IPS-NIHi7 (cell line): ENCODE results near the gene CNTN4.

Experiments
- DNase-seq: peaks from one replicate; pipeline ENCODE4 v3.0.0; 2012; ENCODE audit warnings: mixed read lengths; ENCODE audit errors: extremely low spot score

Gene CNTN4

DNA sequence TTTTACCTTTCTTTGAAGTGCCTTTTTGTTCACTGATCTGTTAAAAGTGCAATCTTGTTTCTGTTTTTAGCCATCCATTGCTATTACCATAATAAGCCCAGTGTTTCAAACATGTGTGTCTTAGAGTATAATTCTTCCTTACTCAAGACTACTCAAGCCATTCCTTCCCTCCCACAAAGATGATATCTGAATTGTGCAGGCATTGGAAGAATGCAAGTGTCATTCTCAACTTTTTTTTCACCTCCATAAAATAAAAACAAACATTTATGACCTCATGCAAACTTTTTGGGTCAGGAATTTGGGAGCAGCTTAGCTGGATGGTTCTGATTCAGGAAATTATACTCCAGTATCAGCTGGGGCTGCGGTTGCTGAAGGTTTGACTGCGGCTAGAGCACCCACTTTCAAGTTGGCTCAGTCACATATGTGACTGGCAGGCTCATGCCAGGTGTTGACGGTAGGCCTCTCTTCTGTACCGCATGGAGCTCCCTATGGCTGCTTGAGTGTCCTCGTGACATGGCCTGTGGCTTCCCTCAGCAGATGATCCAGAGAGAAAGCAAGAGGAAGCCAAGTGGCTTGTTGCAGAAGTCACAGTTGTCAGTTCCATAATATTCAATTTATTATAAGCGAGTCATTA lies 490.8 kb downstream of the CNTN4 start:
- no peak for DNase-seq

DNA sequence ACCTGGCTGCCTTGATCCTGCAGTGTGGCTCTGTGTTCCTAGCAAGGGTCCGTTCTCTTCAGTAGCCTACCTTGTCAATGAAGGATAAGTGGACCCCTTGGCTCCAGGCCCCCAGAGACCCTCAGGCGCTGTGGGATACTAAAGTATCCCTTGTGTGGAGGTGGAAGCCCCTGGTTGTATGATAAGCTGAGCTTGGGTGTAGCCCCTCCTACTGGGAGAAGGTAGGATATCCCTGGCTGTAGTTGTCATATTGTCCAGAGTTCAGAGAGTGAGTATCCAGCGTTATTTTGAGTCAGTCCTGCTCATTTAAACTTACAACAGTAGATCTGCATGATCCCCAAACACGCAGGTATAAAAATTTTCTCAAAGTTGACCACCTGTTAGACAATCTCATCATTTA lies 496.8 kb downstream of the CNTN4 start:
- peak; percentile 14 for DNase-seq

DNA sequence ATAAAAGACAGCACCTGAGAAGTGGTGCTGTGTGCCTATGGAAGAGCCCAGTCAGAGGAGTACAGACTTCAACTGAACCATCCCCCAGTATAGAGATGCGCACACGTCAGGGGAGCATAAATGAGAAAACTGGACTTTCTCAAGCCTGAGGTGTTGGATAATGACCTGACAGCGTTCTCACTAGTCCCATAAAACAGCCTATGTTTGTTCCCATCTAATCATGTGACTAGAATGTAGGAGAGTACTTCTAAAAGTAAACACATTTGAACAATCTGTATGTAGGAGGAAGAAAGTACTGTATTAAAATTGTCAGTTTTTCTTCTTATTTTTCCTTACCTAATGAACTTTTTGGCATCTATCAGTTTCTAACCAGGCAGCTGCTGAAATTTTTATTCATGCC lies 498.9 kb downstream of the CNTN4 start:
- DNase-seq, result no peak

DNA sequence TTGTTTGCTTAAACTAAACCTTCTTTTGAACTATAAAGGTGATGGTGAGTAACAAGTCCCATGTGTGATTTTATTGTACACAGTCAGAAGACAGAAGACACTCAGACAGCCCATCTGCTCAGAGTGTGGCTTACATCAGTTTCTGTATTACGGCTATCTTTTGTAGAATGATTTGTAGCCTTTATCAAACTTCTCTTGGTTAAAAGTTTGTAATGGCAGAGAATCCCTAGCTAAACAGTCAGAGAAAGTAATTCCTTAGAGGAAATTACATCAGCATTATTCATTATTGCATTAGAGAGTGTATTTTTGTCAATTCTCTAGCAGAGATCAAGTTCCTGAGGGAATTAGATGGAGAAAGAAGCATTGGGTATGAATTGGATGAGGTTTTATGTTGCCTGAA lies 500.8 kb downstream of the CNTN4 start:
- DNase-seq, result no peak

DNA sequence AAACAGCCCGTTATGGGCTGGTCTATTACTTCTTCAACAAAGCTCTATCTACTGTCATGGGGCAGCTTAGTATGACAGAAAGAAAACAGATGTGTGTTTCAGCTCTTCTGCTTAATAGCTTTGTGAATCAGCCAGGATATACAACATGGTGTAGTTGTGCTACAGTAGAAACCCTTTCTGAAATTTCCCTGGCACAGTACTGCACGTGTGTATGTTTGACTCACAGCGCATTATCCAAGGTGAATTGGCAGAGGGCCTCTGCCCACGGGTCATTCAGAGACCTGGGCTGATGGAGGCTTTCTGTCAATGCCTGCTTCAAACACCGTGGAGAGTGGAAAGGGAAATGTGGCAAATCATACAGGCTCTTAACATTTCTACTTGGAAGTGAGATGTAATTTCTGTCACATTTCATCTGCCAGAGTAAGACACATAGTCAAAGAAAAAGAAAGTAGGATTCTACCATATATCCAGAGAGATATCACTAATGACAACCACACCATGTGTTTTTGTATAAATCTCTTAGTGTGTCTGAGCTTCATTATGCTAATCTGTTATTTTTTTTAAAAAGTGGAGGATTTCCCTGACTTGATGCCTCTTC lies 505.1 kb downstream of the CNTN4 start:
- DNase-seq, result no peak

DNA sequence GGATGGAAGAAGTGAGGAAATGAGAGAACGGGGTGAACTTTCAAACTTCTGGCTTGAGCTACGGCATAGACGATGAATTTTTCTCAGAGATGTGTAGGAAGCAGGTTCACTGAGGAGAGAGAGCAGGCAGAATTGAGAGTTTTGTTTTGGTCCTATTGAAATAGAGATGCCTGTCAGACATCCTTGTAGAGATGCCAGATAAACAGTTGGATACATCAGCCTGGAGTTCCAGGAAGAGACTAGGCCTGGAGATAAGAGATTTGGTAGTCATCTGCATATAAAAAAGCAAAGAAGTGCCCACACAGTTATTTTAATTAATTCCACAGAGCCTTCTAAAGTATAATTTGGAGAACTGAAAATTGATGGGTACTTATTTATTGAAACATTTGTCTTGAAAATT lies 515.9 kb downstream of the CNTN4 start:
- no peak for DNase-seq

DNA sequence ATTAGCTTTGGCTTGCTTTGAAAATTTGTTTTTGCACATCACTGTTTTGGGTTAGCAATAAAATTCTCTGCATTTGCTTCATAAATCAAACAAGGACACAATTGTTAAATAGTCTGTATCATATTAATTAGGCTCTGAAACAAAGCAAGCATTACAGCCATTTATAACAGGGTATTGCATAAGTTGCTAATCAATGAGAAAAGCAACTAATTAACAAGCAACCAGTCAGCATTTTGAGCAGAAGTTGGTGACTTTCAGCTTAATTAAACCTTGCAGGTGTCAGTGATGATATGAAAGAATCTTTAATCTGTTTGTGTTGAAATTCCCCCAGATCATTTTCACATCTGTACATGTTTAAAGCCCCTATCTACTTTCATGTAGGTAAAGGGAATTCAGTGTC lies 516.4 kb downstream of the CNTN4 start:
- DNase-seq, result no peak

DNA sequence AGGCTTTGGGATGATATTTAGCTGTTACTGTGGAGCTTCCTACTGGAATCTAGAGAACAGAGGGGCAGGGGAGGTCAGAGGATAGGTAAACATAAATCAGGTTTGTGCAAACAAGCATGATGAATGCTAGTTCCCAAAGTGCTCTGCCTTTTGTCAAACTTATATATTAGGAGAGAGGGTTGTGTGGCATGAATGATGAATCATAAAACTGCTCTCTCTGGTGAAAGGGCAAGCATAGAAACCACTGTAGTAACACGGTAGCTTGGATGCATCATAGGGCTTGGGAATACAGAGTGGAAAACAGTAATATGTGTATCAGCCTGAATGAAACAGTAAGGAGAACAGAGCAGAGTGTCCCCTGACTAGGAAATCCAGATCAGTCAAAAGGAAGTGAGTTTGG lies 524.8 kb downstream of the CNTN4 start:
- DNase-seq, result no peak

DNA sequence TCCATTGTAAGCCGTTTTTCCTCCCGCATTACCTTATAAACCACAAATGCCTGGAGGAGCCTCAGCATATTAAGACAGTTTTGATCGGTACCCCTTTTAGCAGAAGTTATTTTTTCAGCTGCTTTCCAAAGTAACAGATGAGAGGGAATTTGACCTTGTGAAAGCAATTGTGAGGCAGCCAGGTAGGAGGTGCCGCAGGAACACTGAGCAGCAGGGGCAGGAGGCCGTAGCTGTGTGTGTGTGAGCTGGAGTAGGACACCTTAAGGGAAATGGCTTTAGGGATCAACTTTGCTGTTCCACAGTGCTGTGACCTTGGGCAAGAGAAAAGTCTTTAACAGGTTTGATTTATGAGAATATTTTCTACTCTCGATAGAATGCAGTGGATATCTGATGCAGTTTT lies 529.5 kb downstream of the CNTN4 start:
- peak; percentile 12 for DNase-seq

DNA sequence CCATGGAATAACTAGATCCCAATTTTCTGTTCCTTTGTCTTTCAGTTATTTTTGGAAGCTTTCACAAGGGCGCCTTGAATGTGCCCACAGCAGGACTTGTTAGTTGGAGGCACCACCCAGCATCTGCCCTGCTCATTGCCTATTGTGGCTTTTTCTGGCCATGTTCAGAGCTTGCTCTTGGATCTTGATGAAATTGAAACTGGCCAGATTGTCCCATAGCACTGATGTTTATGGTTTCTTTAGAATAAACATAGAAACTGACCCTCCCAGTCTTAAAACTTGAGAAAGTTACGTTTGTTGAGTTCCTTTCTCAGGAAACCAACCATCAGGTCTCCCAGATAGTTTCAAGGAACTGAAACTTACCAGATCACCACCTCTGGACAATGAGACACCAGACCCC lies 536.8 kb downstream of the CNTN4 start:
- DNase-seq, result no peak

DNA sequence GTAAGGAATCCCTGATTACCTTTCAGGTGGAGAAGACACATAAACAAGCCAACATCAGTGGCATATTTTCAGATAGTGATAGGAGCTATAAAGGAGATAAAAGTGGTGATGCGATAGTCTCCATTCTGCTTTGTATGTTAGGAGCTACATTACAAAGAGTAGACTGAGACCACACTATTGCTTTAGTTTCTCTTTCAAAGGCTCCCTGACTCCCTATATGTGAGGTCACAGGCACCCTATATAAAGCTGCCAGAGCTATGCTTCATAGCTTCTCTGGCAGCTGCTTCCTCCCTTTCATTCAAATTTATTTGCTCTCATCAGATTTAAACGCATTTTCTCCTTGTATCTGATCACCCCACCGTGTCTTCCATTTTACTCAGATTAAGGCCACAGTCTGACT lies 544.9 kb downstream of the CNTN4 start:
- DNase-seq, result no peak

DNA sequence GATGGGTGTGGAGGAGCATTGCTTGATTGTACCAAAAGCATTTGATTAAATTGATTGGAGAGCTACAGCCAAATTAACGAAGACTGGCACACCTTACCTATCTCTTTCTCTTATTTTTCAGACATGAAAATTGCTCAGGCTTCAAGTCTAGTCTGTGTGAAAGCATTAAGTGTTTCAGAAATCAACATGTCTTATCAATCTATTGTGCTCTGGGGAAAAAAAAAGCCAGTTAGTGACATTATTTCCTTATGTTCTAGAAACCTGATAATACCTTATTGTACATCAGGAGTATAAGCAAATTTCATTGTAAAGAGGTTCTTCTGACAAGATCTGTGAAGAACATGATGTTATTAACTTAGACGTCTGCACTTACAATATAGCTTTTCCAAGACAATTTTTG lies 546.3 kb downstream of the CNTN4 start:
- DNase-seq, result no peak

DNA sequence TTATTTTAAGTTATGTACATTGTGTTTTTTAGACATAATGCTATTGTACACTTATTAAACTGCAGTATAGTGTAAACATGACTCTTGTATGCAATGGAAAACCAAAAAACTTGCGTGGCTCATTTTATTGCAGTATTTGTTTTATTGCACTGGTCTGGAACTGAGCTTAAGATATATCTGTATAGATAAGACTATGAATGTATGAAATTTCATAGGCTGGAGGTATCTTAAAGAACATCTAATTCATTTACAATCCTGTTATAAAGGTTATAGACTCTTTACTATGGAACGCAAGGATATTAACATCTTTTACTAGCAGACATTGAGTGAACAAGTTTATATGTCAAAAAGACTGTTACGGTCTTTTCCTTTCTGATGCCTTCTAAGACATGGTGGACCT lies 552.1 kb downstream of the CNTN4 start:
- no peak for DNase-seq

DNA sequence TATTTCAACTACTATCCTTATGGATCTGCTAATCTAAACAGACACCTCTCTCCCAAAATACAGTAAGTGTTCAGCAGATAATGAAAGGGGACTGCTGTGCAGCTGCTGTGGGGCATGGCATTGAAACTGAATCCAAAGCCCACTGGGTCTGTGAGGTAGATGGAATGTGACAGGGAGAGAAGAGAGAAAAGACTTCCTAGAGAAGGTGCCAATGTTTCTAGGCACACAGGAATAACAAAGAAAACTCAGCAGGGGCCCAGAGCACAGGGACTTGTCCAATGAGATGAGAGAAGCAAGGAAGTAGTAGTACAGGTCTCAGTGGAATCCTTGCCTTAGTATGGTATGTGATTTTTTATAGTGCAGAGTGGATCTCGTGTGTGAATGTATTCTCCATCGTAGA lies 553.7 kb downstream of the CNTN4 start:
- DNase-seq, result peak; percentile 10

DNA sequence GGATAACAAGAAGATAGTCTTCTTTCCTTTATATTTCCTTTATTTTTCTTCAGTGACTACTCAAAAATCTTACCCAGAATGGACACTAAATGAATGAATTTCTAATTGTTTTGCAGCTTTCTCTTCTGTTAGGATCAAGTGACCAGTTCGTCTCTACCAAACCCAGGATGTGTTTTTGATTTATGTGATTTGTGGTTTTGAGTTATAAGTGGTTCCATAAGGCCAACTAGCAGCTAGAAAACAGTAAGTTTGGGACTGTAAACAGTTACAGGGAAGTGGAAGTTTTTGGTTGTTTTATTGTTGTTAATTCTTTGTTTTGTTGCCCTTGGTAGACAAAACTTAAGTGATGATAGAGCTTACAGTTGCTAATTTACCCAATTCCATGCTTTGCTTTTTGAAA lies 555.0 kb downstream of the CNTN4 start:
- no peak for DNase-seq

DNA sequence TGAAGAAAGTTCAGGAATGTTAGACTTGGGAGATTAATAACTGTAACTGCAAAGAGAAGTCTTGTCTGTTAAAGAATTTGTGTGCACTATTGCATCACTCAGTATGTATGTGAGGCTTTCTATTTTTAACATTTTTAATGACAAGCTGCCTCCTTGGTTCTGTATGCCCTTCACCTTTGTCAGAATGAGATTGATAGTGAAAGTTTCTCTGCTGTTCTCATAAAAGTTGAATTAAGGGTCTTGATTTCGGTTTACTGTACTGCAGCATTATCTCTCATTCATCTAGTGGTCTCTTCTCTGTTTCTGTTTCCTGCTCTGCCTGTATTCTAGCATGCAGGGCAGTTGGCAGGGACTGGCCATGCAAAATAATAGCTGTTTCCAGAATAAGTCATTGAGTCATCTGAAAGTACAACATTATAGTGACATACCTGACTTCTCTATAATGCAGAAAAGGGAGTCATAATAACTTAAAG lies 556.6 kb downstream of the CNTN4 start:
- no peak for DNase-seq

DNA sequence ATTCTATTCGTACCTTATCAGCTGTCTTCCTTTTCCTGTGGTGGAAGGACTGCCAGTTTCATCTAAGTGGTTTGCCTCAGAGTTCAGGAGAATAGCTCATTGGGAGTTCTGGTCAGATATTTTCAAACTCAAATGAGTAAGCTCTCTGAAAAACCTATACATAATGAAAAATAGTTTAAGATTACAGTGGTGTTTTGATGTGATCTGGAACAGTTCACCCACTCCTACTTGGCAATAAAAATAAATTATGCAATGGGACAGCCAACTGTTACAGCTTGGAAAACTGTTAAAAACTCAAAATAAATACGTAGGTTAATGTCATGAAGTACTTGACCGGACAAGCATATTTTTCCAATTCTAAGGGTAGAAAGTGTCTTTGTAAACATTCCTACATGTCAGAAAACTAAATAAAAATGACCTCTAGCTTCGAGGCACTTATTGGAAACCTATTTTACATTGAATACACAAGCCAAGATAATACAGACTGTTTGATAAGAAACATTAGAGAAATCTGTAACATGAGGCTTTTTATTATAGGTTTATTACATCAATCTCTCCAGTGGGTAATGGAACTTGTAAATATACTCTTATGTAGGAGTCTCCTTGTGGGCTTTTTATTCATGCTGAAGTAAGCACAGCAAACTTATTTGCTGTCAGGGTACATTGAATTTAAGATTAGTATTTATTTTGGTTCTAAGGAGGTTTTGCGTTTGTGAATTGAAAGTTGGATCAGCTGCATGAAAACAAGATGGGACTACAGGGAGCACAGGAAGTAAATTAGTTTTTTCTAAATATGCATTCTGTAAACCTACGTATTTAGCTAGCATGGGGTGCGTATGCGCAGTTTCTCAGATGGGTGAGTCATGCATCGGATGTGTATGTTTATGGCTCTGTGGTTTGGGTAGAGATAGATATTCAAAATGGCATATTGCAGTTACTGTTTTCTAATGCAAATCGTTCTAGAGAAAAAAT lies 558.4 kb downstream of the CNTN4 start:
- DNase-seq, result no peak

DNA sequence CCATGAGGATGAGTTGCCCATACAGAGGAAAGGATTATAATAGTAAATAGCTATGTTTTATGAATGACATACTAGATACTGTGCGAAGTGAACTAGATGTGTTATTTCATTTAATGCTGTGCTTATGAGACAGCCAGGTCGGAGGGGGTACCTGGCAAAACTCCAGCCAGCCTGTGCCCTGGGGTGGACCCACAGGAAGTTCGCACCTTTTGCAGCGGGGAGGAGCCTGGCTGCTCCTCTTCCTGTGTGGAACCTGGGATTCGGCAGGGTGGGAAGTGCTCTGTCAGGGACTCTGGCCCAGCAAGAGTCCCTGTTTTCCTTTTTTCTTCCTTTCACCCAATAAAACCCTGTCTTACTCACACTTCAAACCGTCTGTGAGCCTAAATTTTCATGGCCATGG lies 559.3 kb downstream of the CNTN4 start:
- no peak for DNase-seq

DNA sequence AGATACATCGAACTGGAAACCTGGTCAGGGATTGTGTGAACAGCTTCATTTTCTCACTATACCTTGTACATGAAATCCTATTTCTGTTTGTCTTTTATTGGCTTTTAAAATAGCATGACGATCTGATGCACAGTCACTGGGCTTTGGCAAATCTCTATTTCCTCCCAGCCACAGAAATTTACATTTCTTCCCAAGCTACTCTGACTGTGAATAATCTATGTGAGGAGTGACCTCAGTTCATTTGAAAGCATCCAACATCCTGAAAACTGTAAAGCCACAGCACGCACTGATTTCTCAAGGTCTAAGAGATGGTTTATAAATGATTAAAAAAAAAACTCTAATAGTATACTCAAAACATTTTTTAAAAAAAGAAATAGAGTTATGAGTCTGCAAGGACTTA lies 561.2 kb downstream of the CNTN4 start:
- no peak for DNase-seq

DNA sequence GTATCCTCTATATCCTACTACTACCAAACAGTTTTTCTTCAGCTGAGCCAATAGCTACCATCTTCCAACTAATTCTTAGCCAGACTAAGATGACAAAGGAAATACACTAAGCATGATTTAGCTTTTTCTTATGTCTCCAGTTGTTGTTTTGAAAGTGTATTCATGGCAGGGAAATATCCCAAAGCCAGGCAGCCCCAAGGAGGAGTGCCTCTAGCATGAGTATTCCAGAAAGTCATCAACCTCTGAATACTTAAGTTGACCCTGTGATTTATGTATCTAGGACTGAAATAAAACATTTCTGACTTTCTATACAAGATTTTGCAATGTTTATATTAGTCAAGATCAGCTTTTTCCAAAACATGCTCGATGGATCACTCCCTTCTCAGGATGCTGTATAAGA lies 562.4 kb downstream of the CNTN4 start:
- DNase-seq, result no peak

DNA sequence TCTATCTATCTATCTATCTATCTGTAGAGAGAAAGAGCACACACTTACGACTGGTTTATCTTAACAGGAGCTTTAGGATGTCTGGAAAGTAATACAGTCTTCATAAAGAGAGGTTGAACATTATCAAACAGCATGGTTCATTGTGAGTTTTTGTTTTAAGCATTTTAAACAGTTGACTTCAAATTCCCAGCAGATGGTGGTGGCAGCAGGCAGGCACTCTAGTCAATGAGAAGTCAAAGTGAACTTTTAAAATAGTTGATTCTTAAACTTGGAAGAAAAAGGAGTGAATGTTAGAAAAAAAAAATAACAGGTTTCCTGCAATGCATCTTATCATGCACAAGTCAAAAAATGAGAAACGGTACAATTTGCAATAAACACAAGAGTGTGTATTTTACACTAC lies 578.8 kb downstream of the CNTN4 start:
- no peak for DNase-seq

DNA sequence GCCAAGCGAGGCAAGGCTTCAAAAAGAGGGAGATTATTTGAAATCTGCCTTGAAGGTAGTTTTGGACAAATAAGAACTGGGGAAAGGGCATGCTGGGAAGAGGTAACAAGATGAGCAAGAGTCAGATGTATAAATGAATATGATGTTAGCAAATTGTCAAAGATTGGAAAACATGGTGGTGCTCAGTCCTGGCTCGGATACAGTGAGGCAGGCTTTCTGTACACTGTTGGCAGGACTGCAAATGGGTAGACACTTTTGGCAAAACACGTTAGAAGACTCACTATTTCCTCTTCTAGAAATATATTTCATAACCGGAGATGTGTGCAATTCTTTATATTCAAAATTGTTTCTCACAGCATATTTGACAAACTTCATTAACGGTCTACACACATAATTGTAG lies 581.6 kb downstream of the CNTN4 start:
- DNase-seq, result no peak

DNA sequence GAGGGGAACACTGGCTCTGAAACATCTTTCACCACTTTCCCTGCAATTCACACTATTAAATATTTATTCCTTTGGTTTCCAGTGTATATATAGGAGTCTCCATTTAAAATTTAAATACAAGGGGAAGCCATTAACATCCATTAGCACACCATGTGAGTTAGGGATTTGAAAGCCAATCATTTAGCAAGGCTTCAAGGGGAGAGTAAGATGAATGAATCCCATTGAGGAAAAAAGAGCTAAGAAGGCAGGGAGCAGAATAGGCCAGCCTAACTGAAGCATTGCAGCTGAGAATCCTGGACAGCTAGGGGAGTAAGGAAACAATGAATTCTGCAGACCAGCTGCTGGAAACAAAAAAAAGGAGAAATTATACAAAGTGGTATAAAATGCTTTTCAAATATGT lies 585.4 kb downstream of the CNTN4 start:
- no peak for DNase-seq
